A549 treated with AZD9567 at 1 μM for 4 hours (cell line): Measurements from ENCODE around the gene PNLIPRP1. TPM values are rescaled to one million over a fixed set of nuclear protein-coding genes. Genes with fewer than 3 reads are reported as not detected.

Source experiments
- total RNA-seq: library from RNA; stranded (reverse); fragments of 200-300 nt; extraction: Qiagen RNA extraction; gene quantifications from 5 replicates; pipeline ENCODE4 v1.2.3, GENCODE V29; 2022; ENCODE audit not compliant: insufficient read depth

PNLIPRP1 gene
- total RNA-seq: not detected in 5 replicates

GRCh38 chr10:116590590-116591444 is at the start of gene PNLIPRP1:
Gene PNLIPRP1 (plus strand): TSS chr10:116590959. CDS start chr10:116591130, 171 bp downstream.

GRCh38 chr10:116545756-116546155 is 45.0 kb upstream of the PNLIPRP1 start, which contains the start of gene PNLIP:
Gene PNLIP (plus strand): TSS chr10:116545931. CDS start chr10:116546093, 162 bp downstream.

DNA sequence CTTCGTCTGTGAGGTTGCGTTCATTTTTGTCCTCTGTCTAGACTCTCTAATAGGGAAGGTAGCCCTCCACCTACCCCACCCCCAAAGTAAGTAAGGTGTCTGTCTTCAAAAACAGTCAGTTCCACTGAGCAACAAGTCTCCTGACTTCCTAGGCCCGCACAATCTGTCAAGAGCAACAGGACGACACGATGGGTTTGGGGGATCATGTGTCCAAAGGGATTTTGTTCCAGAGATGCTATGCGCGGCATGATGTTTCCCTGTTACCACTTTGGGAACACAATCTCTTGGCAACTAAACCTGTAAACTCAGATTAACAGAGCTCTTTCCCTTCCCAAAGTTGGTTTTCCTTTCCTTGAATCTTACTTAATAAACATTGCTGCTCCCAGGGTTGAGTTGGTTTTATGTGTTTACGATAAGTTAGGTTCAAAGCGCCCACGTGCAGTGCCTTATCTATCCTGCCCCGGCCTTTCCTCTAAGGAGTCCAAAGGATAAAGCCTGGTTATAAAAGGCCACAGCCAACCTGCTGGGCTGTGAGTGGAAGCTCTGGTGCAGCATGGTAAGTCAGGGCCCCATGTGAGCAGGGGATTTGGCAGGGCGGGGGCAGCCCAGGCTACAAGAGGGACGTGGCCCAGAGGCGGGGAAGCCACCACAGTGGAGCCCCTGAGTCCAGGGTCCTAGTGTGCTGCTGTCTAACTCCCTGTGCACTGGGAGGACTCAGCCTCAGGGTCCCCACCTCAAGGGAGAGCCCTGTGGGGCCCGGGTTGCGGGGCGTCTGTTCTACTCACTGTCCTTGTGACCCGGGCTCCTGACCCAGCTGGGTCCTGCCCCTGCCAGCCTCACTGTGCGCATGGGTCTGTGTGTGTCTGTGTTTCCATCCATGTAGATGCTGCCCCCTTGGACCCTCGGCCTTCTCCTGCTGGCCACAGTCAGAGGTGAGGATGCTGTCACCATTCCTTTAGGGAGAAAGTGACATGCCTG is 30.0 kb downstream of the PNLIPRP1 start, which contains the start of gene PNLIPRP2:
TSS of gene PNLIPRP2 (plus strand) at position 531 of the 978 bp plus-strand sequence.

Other genes with a start within 250 kb of the PNLIPRP1 start
- gene PNLIPRP3, start 163.1 kb upstream of the PNLIPRP1 start, total RNA-seq: 0.05 TPM in 1 of 5 replicates, not detected in the others
- not detected in 5 replicates for gene PNLIP, start 45.0 kb upstream of the PNLIPRP1 start, total RNA-seq
- not detected in 5 replicates for gene PNLIPRP2, start 30.0 kb downstream of the PNLIPRP1 start, total RNA-seq
- 9.2 to 11.4 TPM (median 9.9 TPM) in 5 replicates for gene HSPA12A, start 151.6 kb downstream of the PNLIPRP1 start, total RNA-seq